HG02943 (cell line): ENCODE measurements around the gene OPA3.

Source experiments
- ATAC-seq: cut with Tn5 transposase; IDR thresholded peaks from one replicate; pipeline ENCODE4 v1.9.1; 2021; ENCODE audit warnings: mild to moderate bottlenecking, low read depth, moderate library complexity; ENCODE audit not compliant: unreplicated experiment

OPA3 gene

DNA sequence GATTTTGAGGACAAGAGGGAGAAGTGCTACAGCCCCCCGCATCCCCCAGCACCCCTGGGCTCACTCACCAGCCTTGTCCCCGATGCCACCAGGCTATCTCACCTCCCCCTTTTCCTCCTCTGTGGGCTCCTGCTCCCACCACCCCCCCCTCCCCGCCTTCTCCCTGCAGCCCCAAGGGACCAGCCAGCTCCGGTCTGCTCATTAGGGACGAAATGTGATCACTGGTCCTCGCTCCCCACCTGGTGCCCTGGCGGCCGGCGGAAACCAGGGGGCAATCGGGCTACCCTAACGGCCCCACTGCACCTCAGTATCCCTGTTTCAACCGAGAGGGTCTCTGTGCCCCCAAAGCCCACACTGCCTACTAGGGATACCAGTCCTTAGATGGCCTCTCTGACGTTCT is 14.7 kb upstream of the OPA3 start:
- ATAC-seq, result no peak

DNA sequence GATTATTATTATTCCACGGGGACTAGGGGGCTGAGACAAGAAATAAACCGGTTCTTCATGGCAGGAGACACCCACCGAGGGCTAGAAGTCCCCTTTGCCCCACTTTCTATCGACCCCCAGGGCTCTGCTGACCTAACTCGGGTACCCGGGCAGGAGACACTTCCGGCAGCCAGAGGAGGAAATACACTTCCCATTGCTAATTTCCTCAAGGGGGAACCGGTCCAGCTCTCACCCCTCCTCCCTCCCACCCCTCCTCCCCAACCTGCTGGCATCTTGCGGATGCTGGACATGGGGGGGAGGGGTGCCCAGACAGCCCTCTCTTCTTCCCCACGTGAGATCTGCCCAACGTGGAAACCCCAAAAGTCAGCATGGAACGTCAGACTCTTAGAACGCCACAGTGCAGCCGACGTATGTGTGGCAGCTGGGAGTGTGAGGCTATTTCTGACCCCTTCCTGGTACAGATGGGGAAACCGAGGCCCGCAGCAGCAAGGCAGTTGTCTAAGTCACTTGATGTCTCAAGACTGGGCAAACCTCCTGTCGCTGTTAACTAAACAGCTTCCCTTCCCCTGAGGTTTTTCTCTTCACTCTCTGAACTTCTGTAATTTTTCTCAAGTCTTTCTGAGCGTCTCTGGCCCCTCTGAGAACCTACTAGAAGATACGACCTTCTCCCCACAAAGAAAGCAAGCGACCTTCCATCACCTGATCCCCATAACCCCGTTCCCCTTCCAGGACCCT is 13.8 kb upstream of the OPA3 start:
- ATAC-seq, result no peak

DNA sequence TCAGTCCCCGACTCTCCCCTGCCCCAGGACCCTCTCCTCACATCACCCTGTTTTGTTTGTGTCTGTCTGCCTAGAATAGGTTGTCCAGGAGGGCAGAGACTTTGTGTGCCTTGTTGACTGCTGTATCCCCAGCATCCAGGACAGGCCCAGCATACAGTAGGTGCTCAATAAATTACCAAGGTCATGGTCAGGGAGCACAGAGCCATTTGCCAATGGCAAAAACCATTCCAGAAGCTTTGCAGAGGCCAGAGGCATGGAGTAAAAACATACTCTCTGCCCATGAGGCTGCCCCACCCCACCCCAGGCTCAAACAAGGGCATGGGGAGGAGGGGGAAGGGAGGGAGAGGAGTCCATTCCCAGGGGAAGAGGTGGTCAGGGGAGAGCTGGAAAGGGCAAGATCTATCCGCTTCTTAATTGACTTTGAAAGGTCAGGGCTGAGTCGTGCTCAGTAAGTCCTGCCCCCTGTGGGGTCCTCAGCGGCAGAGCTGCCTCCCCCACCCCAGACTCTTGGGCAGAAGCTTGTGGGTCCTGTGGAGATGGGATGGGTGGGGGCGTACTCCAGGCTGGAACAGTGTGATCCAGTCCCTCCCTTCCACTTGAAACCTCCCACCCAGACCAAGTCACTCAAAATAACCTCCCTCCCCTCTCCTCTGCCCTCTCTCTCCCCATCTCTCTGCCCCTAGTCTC is 13.0 kb upstream of the OPA3 start:
- ATAC-seq, result no peak

DNA sequence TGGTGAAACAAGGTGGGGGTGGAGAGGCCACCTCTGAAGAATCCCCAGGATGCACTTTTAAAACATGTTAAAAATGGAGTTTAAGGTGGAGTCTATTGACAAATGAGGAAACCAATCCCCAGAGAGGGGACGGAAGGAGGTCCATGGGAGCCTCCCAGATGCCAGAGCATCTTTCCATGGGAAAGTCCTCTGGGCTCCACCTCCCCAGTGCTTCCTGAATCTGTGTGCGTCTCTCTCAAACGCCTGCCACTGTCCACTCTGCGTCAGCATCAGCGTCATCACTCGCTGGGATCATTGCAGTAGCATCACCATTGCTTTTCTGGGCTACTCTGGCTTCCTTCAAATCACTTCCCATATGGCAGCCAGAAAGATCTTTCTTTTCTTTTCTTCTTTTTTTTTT is 11.2 kb upstream of the OPA3 start:
- ATAC-seq, result no peak

DNA sequence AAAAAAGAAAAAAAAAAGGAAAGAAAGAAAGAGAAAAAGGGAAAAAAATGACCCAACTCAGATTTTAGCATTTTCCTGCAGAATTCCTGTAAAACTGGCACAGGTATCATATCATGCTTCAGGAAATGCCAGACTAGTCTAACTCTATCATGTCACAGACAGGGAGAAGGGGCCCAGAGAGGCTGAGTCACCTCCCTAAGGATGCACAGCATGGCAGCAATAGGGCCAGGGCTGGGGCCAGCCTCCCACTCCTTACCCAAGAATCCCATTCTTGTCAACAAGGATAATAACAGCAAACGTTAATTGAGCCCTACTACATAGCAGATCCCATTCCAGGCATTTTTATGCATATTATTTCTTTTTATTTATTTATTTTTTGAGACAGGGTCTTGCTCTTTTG is 8.9 kb upstream of the OPA3 start:
- ATAC-seq, result no peak

DNA sequence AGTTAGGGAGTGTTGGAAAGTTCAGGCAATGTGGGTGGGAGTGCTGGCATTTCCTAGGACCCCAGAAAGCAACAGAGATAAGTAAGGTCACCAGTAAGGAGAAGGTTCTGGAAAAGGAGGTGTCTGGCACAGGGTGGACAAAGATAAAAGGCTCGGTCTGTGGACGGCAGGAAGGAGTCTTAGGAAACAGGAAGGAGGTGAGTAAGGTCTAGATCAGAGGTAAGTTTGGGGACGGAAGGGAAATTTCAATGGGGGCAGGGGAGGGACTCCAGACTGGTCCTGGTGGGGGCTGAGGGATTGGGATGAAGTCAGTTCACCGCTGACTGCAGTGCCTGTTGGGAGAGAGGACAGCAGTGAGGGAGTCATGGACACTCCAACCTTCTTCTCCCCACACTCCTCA is 7.8 kb upstream of the OPA3 start:
- ATAC-seq, result no peak

DNA sequence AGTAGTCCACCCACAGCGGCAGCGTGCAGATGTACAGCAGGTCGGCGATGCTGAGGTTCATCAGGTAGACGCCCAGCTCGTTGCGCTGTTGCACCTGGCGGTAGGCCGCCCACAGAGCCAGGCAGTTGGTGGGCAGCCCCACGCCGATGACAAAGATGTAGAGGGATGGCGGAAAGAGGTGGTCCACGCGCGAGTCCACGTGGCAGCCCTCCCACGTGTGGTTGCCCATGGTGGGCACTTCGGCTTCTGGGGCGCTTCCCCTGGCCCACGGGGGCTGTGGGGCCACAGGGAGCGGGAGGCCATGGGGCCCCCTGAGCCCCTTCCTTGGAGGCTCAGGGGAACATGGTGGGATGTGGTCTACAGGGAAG is 7.0 kb upstream of the OPA3 start:
- ATAC-seq, result no peak

DNA sequence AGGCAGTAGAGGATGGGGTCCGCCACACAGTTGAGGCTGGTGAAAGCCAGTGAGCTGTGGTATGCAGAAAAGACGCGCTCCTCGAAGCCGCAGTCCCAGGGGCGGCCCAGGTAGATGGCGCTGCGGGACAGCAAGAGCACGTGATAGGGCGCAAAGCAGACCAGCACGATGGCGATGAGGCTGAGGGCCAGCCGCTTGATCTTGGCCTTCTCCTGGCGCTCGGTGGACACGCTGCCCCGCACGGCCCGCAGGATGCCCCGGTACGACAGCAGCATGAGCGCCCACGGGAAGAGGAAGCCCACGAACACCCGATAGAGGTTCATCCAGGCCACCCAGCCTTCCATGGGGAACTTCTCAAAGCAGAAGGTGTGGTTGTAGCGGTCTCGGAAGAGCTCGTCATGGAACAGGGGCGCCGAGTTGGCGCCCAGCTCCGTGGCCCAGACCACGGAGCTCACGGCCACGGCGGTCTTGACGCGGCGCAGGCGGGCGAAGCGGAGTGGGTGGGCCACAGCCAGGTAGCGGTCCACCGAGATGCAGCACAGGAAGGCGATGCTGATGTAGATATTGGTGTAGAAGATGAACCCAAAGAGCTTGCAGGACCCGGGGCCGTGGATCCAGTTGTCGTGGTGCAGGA is 6.5 kb upstream of the OPA3 start:
- no peak for ATAC-seq

DNA sequence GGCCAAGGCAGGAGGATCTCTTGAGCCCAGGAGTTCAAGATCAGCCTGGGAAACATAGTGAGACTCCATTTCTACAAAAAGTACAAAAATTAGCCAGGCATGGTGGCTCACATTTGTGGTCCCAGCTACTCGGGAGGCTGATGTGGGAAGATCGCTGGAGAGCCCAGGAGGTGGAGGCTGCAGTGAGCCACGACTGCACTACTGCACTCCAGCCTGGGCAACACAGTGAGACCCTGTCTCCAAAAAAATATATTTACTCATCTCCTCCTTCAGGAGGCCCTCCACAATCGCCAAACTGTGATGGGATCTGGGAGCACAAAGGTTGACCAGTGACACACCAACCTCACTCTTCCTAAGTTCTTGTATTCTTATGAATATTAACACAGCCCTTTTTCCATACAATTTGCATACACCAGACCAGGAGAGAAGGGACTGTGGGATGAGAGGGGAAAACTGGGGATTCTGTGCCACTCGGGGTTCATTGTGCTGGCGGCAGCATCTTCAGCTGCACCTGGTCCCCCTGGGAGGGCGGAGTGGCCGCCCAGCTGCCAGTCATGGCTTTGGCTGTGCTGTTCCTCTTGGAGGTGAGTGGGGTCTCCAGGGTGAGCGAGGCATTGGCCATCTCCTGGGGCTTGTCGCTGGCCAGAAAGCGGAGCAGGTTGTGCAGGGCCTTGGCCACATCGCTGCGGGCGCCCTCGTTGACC is 5.8 kb upstream of the OPA3 start:
- ATAC-seq, result no peak

DNA sequence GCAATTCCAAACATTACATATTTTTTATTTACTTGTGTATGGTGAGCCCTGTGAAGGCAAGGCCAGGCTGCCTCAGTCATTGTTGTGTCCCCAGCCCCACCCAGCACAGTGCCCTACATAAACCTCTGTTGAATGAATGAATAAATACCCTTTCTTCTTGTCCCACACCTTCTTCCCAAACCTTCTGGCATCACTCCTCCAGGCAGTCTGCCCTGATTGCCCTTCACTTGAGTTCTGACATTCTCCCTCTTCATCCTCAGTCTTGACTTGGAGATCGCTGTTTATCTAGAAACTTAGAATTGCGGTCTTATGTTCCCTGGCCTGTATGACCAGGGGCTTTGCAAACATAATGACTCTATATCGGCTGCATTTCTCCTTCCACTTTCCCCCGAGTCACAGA is 5.2 kb upstream of the OPA3 start:
- ATAC-seq, result no peak

DNA sequence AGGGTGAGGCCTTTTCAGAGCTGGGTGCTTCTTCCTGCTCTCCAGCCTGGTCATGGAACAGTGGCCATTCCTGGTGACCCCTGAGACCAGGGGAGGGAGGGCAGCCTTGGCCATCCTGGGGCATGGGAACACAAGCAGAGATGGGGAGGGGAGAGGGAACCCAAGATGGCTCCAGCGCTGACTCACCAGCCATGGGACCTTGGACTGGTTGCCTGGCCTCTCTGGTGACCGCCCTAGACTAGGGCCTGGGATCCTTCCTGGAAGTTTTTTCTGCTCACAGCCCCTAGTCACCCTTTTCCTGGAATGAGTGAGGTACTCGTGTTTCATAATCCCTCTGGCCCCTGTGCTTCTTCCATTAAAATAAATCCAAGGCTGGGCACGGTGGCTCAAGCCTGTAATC is 3.3 kb upstream of the OPA3 start:
- no peak for ATAC-seq

DNA sequence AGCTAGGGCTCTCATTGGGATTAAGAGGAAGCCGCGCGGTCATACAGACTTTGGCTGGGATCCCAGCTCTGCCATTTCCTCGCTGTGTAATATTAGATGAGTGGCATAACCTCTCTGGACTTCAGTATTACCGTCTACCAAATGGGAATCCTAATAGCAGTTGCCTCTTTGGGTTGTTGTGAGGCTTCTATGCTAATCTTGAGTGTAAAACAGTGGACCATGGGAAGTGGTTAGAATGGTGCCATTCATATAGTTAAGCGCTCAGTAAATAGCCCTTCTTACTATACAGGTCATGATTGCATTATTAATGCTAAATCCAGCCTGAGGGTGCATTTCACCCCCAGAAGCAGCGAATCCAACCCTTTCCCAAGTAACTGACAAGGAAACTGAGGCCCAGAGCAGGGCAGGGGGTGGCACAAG is 566 bp upstream of the OPA3 start:
- no peak for ATAC-seq

DNA sequence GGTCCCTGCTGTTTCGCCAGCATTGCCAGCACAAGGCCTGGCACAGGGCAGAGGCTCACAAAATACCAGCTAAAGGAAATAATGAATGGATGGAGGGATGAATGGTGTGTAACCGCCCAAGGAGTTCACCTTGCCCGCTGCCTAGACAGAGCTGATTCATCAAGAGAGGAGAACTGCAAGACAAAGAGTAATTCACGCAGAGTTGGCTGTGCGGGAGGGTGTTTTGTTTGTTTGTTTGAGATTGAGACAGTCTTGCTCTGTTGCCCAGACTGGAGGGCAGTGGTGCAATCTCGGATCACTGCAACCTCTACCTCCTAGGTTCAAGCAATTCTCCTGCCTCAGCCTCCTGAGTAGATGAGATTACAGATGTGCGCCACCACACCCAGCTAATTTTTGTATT is 3.0 kb downstream of the OPA3 start:
- ATAC-seq, result no peak

DNA sequence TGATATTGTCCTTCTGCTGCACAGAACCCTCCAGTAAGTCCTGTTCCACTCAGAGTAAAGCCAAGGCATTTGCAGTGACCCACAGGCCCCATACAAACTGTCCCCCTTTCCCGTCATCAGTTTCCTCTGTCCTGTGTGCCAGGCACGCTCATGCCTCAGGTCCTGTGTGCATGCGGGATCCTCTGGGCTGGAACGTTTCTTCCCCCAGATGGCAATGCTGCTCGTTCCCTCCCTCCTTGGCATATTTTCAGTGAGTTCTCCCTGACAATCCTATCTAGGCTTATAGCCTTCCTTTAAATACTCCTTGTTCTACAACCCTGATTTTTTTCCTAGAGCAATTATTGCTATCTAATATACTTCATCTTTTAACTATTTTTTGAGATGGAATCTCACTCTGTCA is 5.7 kb downstream of the OPA3 start:
- ATAC-seq, result no peak

DNA sequence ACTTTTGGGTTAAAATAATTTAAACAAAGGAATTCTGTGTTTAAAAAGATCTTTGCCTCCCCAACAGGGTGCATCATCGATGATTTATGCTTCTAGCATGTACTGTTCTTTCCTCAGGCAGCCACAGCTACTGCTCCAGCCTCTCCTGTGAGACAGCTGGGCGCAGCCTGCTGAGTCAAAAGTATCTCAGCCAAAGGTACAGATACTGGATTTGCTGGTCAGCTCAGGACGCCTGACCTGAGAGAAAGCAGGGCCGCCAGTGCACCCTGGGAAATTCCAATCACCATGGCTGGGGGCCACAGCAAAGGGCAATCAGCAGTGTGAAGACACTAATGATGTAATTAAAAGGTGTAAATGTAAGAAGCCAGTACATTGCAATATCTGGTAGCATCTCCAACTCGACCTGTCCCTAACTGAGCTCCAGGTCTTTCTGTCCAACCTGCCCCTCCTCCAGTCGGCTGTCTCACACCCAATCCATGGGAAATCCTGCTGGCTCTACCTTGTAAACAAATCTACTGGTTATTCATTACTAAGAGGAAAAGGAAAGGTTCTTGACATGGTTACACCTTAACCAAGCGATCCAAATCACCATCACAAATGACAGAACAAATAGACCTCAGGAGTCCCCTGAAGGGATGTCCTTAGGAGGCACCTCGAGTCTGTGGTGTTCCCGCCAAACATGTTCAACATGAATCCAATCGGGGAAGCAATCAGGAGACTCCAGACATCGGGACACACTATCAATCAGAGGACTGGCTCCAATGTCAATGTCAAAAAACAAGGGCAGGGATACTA is 7.3 kb downstream of the OPA3 start:
- ATAC-seq, result no peak

DNA sequence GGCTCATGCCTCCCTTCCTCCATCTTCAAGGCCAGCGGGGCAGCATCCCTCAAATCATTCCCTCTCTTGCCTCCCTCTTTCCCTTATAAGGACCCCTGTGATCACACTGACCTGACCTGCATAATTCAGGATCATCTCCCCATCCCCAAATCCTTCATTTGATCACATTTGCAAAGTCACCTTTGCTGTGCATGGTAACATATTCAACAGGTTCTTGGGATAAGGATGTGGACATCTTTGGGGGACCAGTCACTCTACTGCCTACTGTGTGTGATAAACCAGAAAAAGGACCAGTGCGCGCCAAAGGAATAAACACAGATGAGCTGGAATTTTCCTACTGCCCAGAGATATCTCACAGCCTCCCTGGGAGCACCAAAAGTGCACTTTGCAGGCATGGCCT is 7.9 kb downstream of the OPA3 start:
- no peak for ATAC-seq

DNA sequence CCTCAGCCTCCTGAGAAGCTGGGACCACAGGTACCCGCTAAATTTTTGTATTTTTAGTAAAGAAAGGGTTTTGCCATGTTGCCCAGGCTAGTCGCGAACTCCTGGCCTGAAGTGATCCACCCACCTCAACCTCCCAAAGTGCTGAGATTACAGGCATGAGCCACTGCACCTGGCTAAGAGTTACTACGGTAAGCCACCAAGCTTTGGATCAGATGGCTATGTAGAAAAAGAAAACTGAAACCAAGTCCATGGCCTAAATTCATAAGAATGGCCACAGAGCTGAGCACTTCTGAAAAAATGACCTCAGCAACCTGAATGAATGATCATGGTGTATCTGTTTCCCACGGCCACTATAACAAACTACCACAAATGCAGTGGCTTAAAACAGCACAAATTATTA is 9.4 kb downstream of the OPA3 start:
- no peak for ATAC-seq

DNA sequence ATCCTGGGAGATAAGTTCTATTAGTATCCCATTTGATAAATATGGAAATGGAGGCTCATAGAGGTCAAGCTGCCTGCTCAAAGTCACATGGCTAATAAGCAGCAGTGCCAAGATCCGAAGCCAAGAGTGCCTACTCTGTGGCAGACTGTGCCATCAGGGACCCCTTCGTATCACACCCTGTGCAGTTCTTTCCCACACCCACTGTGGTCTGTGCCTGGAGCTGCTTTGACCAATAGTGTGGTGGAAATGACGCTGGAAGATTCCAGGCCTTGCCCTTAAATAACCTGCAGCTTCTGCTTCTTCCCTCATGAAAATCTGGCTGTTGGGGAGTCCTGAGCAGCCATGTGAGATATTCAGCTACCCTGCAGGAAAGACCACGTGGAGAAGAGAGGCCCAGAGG is 10.1 kb downstream of the OPA3 start:
- ATAC-seq, result no peak

DNA sequence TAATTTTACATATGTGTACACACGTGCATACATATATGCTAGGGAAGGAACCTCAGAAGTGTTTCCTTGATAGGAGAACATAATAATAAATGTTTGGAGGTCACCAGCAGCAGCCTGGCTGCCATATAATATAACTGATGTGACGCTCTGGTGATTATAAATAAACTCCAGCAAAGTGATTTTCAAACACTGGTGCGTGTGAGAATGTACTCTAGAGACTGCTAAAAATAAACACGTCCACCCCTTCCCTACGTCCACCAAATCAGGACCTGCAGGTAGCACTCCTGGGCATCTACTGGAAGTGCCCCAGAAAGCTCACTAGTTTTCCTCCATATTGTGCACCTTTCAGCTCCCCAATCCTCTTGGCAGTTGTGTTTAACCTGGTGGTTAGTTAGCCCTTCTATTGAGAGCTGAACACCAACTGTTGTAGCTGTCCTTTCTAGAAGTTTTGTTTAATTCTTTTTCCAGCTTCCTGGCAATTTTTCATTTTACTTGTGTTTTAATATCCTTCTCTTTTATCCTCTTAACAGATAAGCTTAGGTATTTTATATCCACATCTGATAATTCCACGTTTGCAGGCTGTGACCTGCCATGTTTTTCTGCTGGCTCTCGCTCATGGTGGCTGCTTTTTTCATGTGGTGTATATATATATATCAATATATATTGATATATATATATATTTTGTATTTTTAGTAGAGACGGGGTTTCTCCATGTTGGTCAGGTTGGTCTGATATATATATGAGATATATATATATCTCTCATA is 13.0 kb downstream of the OPA3 start:
- ATAC-seq, result no peak
